Neutrophil (primary cell): ENCODE results near the gene HNF1B.

Source experiments
- H3K27ac ChIP-seq: fragments of 200-600 bp; sonication (generic); 2 replicates; pipeline ENCODE4 v1.5.1; 2016; ENCODE audit warnings: mild to moderate bottlenecking, moderate library complexity
- H3K27me3 ChIP-seq: fragments of 200-600 bp; sonication (generic); 2 replicates; pipeline ENCODE4 v1.6.0; 2016; ENCODE audit warnings: mild to moderate bottlenecking
- H3K36me3 ChIP-seq: fragments of 200-600 bp; sonication (generic); 2 replicates; pipeline ENCODE4 v1.5.1; 2017
- H3K4me1 ChIP-seq, 2 experiments: fragments of 200-600 bp in 1 of 2; sonication (generic) in 1 of 2; 1 replicate in 1 of 2; 2 replicates in 1 of 2; pipeline versions ENCODE4 v1.5.1 to v1.6.1; 2013 to 2016; ENCODE audit warnings: low read depth in 1 of 2, low read length in 1 of 2, mild to moderate bottlenecking in 1 of 2, moderate library complexity in 1 of 2; ENCODE audit not compliant: control insufficient read depth in 1 of 2, insufficient read depth in 1 of 2
- H3K4me3 ChIP-seq, 2 experiments: fragments of 200-600 bp in 1 of 2; sonication (generic) in 1 of 2; 1 replicate in 1 of 2; 2 replicates in 1 of 2; pipeline ENCODE4 v1.5.1; 2013 to 2016; ENCODE audit warnings: low read depth in 1 of 2, low read length in 1 of 2, mild to moderate bottlenecking in 1 of 2, moderate library complexity in 1 of 2
- H3K9me3 ChIP-seq: fragments of 200-600 bp; sonication (generic); 2 replicates; pipeline ENCODE4 v1.5.1; 2016
- TF ChIP-seq, protein P1 (sequence below): fragments of 200-600 bp; sonication (generic); IDR thresholded peaks from 2 replicates; pipeline ENCODE4 v1.5.1; 2016; ENCODE audit warnings: antibody characterized with exemption

The HNF1B gene

DNA sequence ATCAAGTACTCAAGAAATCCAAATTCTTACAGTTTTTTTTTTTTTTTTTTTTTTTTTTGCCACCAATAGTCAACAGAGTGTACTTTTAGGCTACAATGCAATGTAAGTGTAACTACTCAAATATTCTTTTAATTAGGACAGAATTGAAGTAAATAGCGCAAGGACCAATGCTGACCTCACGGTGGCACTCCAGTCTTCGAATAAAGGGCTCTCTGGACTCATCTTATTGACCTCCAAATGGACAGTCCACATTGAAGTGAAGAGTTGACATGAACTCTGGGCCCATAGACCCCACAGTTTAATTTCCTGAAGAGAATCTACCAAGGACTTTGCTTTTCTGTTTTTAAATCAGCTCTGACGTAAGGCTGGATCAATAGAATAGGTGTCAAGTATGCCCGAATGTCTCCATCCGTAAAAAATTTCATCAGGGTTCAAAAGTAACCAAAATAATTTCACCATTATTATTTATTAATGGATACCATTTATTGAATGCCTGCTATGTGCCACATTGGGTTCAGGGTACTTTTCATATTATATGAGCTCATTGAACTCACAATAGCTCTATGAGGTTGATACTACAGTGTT, 94.3 kb downstream of the HNF1B start:
- Histone ChIP-seq H3K4me1 (no peaks in the 10 kb centered on the region), H3K27me3 (peaks cover 96% of the 10 kb centered on the region), H3K27ac (no peak overlapping the region), H3K4me3 (no peak overlapping the region), H3K9me3 (no peaks in the 10 kb centered on the region), H3K36me3 (no peaks in the 10 kb centered on the region)
- TF ChIP-seq, protein P1, sequence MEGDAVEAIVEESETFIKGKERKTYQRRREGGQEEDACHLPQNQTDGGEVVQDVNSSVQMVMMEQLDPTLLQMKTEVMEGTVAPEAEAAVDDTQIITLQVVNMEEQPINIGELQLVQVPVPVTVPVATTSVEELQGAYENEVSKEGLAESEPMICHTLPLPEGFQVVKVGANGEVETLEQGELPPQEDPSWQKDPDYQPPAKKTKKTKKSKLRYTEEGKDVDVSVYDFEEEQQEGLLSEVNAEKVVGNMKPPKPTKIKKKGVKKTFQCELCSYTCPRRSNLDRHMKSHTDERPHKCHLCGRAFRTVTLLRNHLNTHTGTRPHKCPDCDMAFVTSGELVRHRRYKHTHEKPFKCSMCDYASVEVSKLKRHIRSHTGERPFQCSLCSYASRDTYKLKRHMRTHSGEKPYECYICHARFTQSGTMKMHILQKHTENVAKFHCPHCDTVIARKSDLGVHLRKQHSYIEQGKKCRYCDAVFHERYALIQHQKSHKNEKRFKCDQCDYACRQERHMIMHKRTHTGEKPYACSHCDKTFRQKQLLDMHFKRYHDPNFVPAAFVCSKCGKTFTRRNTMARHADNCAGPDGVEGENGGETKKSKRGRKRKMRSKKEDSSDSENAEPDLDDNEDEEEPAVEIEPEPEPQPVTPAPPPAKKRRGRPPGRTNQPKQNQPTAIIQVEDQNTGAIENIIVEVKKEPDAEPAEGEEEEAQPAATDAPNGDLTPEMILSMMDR = no peak

DNA sequence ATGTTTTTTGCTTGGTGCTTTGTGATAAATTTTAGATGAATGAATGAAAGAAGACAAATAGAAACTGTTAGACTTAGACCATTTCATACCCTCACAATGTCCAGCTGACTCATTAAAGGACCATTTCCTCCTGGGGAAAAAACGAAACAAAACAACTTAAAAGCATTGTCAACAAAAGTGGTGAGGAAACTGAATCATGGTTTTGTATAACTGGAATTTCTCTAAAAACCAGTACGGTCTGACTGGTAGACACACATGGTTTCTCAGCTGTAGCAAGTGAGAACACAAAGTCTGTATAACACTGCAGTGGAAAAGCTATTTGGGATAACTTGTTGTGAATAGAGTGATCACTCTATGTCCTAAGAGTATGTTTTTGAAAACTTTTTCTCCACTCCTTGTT, 96.3 kb downstream of the HNF1B start:
- TF ChIP-seq, protein P1 = no peak
- H3K27ac ChIP-seq = no peak overlapping the region
- no peak overlapping the region for H3K4me3 ChIP-seq

DNA sequence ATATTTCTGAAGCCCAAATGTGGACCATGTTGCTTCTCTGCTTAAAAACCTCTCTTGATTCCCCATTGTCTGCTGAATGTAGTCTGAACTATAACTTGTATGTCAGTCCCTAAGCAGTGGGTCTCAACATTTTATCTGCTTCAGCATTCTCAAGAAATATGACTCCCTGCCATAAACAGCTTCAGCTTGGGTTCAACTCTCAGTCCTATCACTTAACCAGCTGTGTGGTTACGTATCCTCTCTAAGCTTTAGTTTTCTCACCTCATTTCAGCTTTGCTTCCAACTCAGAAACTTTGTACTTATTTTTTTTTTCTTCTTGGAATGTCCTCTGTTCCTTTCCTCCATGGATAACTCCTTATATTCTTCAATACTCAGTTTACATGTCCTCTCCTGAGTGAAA, 97.0 kb downstream of the HNF1B start:
- no peaks in the 10 kb centered on the region for H3K9me3 ChIP-seq
- H3K4me1 ChIP-seq = peaks cover 4 to 5% of the 10 kb centered on the region in 2 experiments
- no peak overlapping the region for H3K4me3 ChIP-seq
- no peaks in the 10 kb centered on the region for H3K36me3 ChIP-seq
- peaks cover 92% of the 10 kb centered on the region for H3K27me3 ChIP-seq
- no peak overlapping the region for H3K27ac ChIP-seq
- TF ChIP-seq, protein P1 = no peak

More for the DNA sequence above, 96.3 kb downstream of the HNF1B start:
- Histone ChIP-seq H3K9me3 (no peaks in the 10 kb centered on the region), H3K4me1 (peaks cover 1 to 2% of the 10 kb centered on the region in 2 experiments), H3K27me3 (peaks cover 99% of the 10 kb centered on the region), H3K36me3 (no peaks in the 10 kb centered on the region)

DNA sequence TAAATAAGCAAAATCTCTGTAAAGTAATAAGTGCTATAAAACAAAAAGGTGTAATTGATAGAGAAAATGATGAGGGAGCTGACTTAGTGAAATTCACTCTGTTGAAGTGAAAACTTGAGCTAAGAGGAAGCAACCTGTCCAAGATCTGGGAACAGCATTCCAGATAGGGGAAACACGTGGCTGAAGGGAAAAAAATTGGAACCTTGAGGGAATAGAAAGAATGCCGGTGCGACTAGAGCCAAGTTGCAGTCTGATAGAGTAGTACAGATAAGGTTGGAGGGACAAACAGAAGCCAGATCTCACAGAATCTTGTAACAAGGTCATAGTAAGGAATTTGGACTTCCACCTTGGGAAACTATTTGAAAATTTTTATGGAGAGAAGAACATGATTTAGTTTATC, 101.0 kb downstream of the HNF1B start:
- H3K27ac ChIP-seq = no peak overlapping the region
- H3K4me1 ChIP-seq = peaks cover 11 to 15% of the 10 kb centered on the region in 2 experiments
- H3K27me3 ChIP-seq = peaks cover 52% of the 10 kb centered on the region
- TF ChIP-seq, protein P1 = no peak
- no peak overlapping the region for H3K4me3 ChIP-seq
- H3K36me3 ChIP-seq = peaks cover 11% of the 10 kb centered on the region
- no peaks in the 10 kb centered on the region for H3K9me3 ChIP-seq

DNA sequence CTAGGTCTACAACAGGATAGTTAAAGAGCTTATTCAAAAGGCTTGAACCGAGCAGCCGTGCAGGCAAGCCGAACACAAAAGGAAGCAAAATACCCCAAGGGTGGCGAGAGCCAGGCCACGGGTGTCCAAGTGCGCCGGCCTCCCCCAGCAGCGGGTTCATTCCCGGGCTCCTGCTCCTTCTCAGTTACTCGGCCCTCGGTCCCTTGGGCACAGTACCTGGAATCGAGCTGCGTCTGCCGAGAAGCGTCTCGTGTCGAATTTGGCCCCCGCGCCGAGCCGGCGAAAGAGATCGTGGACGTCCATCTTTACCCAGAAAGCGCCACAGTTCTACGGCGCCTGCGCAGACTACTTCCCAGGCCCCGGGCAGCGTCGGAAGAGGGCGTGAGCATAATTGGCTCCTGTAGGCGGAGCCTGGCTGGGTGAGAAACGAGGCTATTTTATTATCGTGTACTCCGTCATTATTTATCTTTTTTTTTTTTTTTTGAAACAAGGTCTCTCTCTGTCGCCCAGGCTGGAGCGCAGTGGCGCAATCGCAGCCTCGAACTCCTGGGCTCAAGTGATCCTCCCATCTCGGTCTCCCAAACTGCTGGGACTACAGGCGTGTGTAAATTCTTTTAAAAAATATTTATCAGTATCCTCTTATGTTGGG, 101.6 kb downstream of the HNF1B start, which contains the start of gene DDX52:
Gene DDX52 (minus strand): TSS at position 329 of the 649 bp plus-strand sequence. CDS start 26 bp downstream, at position 303.
- H3K9me3 ChIP-seq = no peaks in the 10 kb centered on the region
- H3K4me3 ChIP-seq = peak within 1 kb of the TSS; percentile 68 to 81
- peak within 1 kb of the TSS; percentile 62 for H3K27ac ChIP-seq
- peaks cover 11 to 15% of the 10 kb centered on the region in 2 experiments for H3K4me1 ChIP-seq
- TF ChIP-seq, protein P1 = no peak
- H3K27me3 ChIP-seq = peaks cover 46% of the 10 kb centered on the region
- H3K36me3 ChIP-seq = peaks cover 11% of the 10 kb centered on the region
